HG02852 (cell line): Measurements from ENCODE around the gene NKIRAS1.
"Not testable (repeated sequence)": the region's sequence is repeated elsewhere in the genome, so short reads cannot be mapped to it uniquely, and the experiment has no call there.

Experiments
- ATAC-seq: cut with Tn5 transposase; IDR thresholded peaks from one replicate; pipeline ENCODE4 v1.9.1; 2021; ENCODE audit warnings: mild to moderate bottlenecking, moderate library complexity; ENCODE audit not compliant: unreplicated experiment

The NKIRAS1 gene

DNA sequence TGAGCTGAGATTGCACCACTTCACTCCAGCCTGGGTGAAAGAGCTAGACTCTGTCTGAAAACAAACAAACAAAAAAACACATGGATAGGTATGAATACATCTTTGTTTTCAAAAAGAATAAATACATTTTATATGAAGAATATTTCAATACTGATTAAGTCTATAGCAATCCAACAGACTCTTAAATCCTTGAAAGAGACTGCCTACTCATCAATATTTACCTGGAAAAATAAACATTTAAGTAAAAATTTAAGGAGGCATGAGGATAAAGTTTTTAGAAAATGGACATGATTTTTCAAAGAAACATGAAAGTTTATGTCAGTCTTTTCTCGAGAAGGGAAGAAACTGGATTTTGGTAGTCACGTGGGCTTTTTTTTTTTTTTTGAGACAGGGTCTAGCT lies 5.4 kb downstream of the NKIRAS1 start:
- ATAC-seq = no peak

DNA sequence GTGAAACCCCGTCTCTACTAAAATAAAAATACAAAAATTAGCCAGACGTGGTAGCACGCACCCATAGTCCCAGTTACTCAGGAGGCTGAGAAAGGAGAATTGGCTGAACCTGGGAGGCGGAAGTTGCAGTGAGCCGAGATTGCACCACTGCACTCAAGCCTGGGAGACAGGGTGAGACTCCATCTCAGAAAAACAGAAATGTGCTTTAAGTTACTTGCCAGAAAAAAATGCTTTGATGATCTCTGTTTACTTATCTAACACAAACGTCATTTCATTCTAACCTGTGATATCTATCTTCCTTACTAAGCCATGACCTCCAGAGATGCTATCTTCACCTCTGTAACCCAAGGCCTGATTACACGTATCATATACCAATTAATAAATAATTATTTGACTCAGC lies 7.4 kb downstream of the NKIRAS1 start:
- ATAC-seq = no peak

DNA sequence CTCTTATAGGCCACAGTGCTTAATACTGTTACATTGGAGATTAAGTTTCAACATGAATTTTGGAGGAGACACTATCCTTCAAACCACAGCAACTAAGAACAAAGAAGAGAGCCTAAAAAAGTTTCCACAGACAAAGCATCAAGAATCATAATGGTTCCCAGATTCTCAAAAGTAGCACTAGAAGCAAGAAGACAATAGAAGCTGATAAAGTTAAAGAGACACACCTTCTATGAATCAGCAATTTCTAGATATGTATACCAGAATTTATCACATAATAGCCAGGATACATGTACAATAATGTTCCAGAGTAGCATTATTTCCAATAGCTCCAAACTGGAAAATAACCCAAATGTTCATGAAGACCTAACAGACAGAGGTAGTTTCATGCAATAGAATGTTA lies 12.2 kb downstream of the NKIRAS1 start:
- ATAC-seq = no peak

DNA sequence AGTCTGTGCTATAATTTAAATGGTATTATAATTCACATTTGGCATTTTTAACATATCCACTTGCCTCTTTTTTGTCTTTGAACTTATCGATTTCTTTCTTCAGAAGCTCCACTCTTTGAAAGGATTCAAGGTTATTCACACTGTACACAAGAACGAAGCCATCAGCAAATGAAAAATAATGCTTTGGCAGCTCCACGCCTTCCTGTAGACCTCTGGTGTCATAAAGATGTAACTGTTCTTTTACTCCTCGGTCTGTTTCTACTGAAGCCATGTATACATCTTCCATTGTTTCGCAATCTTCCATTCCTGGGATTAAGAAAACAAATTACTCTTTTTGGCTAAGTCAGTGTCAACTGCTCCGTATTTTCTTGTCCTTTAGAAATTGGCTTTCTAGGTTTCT lies 16.0 kb downstream of the NKIRAS1 start:
- ATAC-seq = no peak

DNA sequence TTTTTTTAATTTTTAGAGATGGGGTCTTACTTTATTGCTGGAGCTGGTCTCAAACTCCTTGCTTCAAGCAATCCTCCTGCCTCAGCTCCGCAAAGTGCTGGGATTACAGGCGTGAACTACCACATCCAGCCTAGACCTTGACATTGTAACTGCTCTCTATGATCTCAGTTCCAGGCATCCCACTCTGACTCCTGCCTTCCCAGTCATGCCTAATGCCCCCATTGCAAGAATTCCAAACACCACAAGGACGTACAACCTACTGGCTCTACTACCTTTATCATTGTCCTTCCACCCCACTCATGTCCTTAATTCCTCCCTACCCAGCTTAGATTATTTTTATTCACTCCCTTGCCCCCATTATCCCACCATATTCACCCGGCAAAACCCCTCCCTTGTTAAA lies 21.6 kb downstream of the NKIRAS1 start:
- no peak for ATAC-seq

DNA sequence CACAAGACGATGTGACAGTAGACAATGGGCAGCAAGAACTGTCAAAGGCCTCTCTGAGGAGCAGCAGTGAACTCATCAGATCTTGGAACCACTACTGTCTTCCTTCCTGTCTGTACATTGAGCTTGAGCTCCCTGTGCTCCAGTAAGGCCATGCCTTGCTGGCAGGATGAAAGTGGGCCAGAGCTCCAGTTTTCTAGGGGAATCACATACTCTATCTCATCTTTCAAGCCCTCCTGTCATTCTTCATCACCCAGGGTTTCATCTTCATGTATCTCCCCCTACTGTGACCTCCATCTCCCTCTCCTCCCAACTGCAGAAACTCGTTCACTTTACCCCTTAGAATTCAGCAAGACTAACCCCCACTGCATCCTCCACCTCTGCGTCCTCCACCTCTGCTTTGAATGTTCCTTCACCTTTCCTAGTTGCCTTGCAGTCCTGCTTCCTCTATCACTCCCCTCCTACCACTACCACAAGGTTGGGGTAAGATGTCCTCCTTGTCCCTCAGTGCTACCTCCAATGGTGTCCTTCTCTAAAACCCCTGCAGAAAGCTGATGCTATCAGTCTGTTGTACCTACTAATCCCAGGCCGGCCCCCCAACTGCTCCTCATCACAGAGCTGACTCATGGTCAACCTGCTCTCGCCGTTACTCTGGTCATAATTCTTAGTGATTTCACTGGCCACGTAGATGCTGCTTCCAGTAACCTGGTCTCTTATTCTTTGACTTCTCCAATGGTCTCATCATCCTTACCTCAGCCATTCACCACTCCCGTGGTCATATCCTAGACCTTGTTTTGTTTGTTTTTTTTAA lies 22.3 kb downstream of the NKIRAS1 start:
- no peak for ATAC-seq

DNA sequence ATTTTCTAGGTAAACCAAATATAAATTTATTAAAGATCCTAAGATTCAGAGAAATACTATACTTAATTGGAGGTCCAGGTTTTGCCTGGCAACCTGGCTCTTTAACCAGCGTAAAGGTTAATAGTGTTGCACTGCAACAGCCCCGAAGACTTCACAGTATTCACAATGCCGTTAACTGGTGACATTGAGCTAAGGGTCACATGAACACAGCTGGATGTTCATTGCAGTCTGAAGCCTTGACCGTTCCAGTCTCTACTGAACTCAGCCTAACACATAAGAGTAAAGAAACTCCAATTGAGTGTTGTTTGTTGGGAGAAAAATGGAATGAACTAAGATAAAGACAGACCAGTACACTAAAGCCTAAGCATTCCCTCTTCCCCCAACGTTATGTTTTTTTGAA lies 26.8 kb downstream of the NKIRAS1 start:
- no peak for ATAC-seq

DNA sequence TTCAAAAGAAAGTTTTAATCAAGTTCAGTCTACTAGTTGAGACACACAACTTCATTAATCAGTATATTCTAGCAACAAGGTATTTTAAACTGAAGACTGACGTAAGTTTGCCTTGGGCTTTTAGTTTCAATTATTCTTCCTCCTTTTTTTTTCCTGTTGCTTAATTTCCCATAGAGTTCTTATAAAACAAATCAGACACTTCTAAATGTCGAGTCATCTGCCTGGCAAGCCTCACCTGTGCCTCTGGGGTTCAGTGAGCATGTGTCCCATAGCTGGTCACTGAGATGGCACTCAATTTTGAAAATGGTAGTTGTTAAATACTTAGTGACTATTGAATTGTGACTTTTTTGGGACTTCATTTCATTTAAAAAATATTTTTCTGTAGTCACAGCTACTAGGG lies 27.4 kb downstream of the NKIRAS1 start:
- no peak for ATAC-seq

DNA sequence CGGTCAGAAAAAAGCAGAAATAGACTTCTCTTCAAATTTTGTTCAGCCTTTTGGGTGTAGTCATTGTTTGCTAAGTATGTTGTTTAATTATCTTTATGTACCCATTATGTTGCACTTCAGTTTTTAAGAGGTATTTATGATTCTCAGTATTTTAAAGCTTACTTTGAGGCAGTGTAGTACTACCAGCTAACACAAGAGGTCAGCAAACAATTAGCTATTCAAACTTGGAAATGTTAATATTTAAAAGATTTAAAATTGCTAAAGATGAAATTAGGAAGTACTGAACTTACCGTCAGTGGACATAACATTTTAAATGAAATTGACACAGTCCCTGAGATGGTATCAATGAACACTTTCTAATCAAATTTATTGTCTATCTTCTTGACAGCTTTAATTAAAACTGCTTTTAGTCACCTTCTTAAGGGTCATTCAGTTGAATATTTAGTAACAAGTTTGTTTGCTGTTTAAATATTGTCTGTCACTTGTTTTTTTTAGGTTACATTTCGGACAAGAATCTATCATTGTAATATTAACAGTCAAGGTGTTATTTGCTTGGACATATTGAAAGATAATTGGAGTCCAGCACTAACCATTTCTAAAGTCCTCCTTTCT lies 28.1 kb downstream of the NKIRAS1 start:
- no peak for ATAC-seq

DNA sequence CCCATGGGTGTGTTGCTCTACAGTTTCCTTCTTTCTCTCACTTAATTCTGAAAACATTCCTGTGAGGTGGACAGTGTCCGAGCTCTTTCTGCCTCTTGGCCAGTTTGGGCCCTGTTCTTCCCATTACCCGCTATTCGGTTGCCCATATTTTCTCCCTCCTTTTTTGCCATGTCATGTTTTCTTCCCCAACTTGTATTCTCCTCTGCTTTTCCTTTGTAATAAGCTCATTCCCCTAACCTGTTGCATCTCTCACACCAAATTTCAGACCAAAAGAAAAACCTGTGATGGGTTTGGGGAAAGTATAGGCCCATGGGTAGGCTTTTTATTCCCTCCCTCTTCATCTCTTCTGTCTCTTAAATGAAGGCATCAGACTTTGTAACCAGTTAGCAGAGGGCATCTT lies 30.5 kb downstream of the NKIRAS1 start:
- ATAC-seq = no peak

DNA sequence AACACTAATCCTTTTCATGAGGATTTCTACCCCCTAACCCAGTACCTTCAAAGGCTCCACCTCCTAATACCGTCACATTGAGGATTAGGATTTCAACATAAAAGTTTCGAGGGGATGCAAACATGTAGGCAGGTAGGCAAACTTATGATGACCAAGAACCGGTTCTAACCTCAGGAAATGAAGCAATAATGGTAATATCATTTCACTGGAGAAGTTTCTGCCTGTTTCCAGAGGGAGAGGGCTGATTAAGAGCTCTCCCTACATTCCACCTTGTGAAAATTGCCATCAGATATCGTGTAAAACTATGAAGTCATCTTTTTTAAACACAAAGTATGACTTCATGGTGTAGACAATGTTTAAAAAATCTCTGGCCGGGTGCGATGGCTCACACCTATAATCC lies 31.6 kb downstream of the NKIRAS1 start:
- ATAC-seq = no peak

DNA sequence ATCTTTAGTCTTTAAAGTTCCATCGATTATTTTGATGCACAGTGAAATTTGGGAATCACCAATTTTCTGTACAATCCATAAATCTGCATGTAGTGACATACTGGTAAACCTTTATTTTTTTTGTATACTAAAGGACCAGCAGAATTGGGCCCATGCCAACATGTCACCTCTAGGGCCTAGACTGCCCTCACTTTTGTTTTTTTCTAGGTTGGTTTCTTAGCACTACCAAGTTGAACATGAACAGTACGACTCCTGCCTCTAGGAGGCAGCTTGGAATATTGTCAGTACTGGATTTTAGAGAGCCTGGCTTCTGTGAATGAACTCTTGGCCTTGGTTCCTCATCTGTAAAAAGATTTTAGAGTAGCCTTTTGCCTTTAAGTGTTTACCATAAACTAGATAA lies 32.3 kb downstream of the NKIRAS1 start:
- ATAC-seq = no peak

DNA sequence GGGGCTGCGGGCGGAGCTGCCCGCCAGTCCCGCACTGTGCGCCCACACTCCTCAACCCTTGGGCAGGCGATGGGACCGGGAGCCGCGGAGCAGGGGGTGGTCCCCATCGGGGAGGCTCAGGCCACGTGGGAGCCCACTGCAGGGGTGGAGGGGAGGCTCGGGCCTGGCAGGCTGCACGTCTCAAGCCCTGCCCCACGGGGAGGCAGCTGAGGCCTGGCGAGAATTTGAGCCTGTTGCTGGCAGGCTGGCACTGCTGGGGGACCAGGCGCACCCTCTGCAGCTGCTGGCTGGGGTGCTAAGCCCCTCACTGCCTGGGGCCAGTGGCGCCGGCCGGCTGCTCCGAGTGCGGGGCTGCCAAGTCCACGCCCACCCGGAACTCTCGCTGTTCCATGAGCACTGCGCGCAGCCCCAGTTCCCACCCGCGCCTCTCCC lies 34.3 kb downstream of the NKIRAS1 start:
- no peak for ATAC-seq

DNA sequence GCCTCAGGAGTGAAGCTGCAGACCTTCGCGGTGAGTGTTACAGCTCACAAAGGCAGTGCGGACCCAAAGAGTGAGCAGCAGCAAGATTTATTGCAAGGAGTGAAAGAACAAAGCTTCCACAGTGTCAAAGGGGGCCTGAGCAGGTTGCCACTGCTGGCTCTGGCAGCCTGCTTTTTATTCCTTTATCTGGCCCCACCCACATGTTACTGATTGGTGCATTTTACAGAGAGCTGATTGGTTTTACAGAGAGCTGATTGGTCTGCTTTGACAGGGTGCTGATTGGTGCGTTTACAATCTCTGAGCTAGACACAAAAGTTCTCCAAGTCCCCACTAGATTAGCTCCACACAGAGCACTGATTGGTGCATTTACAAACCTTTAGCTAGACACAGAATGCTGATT lies 34.8 kb downstream of the NKIRAS1 start:
- ATAC-seq = not testable (repeated sequence)

DNA sequence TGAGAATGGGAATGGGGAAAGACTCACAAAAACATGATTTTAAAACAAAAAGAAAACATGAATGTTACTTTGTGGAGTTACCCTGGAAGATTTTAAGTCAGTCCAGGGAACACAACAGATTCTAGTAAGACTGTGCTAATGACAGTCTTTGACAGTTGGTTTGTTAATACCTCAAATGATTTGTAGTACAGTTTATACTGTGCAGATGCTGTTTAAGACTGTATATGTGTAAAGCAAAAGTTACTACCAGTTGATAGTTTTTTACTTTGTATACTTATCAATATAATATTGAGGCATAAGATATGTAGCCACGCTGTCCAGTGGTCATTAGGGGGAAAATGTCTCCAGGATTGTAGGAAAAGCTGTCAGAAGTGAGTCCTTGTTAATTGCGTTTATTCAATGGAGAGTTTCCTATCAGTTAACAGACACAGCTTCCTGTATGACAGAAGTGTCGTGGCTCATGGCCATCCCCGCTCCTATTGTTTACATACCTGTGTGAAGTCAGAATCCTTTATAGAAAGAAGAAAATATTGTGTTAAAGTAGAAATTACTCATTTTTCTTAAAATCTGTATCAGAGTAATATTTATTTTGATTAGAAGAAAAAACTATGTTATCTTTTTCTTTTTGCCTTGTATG lies 36.0 kb downstream of the NKIRAS1 start:
- ATAC-seq = no peak

DNA sequence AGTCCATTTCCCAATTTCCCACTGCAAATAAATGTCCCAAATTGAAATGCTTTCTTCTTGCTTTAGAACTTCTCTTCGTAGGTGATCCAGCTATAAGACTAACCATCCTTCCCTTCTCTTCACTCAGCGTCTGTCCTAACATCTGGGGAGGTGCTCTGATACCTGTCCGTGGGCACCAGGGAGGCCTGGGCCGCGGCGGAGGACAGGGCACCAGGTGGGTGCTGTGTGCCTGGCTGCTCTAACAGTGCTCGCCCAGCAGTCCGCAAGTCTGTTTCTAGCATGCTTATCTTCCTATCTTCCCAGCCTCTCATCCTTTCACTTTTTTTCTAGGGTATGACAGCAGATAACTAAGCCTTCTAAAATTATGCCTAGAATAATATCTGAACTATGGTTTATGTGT lies 37.3 kb downstream of the NKIRAS1 start:
- ATAC-seq = no peak

DNA sequence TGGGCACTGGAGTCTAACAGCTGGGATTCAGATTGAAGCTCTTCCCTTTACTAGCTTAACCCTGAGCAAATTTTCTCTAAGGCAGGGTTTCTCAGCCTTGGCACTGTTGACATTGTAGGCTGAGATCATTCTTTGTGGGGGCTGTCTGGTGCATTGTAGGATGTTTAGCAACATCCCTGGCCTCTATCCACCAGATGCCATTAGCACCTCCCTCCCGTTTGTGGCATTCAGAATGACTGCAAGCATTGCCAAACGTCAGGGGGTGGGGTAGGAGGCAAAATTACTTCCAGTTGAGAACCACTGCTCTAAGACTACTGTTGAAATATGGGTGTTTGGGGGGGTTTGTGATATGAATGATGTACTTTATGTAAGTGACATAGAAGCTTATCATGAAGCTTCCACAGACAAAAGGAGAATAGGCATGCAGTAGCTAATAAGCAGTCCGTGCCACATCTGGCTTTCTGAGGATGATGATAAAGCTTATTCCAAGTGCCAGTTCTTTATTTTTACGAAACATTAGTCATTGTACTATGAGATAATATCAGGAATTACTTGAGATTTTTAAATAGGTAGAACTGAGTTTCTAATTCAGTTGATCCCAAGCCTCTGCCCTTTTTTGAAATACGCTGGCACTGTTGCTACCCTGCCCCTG lies 39.3 kb downstream of the NKIRAS1 start:
- ATAC-seq = no peak

DNA sequence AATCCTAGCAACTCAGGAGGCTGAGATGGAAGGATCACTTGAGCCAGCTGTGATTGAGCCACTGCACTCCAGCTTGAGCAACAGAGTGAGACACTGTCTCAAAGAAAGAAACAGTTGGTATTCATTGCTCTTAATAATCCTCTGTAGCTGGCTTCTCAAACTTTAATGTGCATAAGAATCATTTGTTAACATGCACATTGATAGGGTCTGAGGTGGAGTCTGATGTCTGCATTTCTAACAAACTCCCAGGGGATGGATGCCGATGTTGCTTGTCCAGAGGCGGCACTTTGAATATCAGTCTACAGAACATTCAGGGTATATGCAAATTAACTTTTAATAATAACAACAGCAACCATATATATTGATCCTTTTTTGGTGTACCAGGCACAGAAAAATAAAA lies 39.9 kb downstream of the NKIRAS1 start:
- ATAC-seq = no peak

DNA sequence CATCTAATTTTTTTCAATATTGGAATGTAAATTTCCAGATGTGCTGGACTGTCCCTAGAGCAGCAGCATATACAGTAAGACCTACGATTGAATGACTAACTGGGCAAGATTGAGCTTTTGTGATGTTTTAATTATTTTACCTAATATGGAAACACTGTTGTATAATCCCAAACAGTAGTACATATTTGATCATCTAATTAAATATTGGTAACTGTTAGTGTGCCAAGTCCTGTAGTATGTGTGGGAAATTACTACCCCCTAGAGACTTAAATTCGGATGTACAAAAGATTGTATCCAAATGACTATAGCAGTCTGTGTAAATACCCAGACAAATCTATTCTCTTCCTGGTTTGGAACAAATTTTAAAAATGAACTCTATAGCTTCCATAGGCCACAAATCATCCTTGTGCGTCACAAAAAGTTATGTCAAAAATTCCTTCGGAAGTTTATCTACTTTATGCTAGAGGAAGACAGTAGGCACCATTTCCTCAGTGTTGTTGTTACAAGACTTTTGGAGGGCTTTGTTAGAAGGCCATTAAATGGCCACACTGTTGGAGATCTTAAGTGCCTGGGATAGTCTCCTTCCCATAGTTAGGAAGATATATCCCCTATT lies 41.6 kb downstream of the NKIRAS1 start:
- ATAC-seq = no peak

DNA sequence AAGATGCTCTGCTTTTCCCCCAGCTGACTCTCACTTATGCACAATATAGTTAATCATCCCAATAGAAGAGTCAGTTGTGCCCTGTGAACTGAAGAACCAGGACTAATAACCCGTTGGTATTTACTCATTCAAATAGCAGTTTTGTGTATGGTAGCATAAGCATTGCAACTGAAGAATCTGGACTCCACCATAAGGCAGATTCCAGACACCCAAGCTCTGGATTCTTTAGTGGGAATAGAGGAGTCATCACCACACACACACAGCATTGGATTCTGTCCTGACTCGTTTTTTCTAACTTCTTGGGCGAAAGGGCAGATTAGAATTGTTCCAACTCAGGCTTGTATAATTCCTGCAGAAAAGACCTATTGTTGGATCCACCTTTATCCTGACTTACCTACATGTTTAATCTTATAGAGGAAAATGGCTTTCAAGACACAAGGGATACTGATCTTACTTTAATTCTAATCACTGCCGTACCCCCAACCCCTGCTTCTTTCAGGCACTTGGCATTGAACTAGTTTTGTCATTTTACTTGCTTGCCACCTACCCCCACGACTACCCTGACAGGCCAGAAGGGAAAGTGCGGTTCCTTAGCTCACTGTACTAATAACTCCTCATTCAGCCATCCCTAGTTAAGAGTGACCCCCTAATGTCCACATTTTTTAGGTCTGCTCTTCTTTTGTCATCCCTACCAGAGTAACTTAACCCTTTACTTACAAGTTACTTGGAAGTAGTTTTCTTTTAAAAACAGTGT lies 42.3 kb downstream of the NKIRAS1 start:
- no peak for ATAC-seq

DNA sequence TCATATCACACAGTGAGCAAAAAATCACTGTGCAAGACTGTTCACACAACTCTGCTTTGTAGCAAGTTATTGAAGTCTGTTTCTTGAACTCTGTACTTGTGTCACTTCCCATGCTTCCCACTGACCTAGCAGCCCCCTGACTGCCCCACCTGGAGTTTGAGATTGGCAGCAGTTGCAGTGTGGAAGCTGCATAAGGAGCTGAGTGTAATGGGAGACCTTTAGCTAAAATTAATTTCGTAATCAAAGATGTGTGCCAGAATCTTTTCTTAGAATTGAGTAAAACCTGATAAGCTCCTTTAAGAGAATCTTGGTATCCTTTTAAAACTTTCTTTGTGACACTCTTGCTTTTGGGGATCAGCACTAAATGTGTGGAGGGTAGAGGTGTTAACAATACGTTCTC lies 42.8 kb downstream of the NKIRAS1 start:
- ATAC-seq = no peak
